ENCODE data around the gene XKR3.

DNA sequence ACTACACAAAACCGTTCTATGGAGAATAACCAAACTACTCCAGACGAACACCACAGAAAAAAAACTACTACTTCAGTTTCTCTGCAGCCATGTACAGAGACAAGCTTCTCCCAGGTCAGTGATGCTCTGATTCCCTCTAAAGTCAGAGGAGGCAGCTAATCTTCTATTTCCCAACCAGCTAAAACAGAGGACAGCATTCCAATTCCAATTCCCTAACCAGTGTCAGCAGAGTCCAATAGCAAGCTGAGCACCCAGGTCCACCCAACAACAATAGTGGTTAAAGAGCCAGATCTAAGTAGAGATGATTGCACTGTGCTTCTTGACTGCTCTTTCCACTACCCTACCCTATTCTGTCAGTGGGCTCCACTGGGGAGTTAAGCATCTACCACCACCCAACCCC lies 6.7 kb downstream of the XKR3 start:
- TF ChIP-seq, protein P1, sequence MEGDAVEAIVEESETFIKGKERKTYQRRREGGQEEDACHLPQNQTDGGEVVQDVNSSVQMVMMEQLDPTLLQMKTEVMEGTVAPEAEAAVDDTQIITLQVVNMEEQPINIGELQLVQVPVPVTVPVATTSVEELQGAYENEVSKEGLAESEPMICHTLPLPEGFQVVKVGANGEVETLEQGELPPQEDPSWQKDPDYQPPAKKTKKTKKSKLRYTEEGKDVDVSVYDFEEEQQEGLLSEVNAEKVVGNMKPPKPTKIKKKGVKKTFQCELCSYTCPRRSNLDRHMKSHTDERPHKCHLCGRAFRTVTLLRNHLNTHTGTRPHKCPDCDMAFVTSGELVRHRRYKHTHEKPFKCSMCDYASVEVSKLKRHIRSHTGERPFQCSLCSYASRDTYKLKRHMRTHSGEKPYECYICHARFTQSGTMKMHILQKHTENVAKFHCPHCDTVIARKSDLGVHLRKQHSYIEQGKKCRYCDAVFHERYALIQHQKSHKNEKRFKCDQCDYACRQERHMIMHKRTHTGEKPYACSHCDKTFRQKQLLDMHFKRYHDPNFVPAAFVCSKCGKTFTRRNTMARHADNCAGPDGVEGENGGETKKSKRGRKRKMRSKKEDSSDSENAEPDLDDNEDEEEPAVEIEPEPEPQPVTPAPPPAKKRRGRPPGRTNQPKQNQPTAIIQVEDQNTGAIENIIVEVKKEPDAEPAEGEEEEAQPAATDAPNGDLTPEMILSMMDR (IDR thresholded peaks at IDR 0.05 in 8 of 11, conservative IDR thresholded peaks at IDR 0.05 in 3 of 11): no peak
- TF ChIP-seq POLR2AphosphoS5 (IDR thresholded peaks at IDR 0.05): no peak
